Urinary bladder (tissue), 4 donors: ENCODE results near the gene PLXNA2. TPM values are rescaled to one million over a fixed set of nuclear protein-coding genes. Genes with fewer than 3 reads are reported as not detected.

ENCODE experiments used
- DNase-seq: peaks from one replicate; pipeline ENCODE4 v3.0.0-alpha.2; 2015; ENCODE audit errors: extremely low spot score
- H3K27ac ChIP-seq: one replicate; pipeline ENCODE4 v1.5.1; 2013; ENCODE audit warnings: low read depth, mild to moderate bottlenecking, moderate library complexity
- H3K36me3 ChIP-seq: one replicate; pipeline ENCODE4 v1.6.1; 2013; ENCODE audit warnings: mild to moderate bottlenecking, moderate library complexity; ENCODE audit not compliant: insufficient read depth
- H3K4me1 ChIP-seq: one replicate; pipeline ENCODE4 v1.6.1; 2013; ENCODE audit warnings: mild to moderate bottlenecking, moderate library complexity; ENCODE audit not compliant: insufficient read depth
- H3K4me3 ChIP-seq: one replicate; pipeline ENCODE4 v1.5.1; 2013; ENCODE audit warnings: low read depth, low read length
- WGBS: extraction: QIAGEN DNeasy Blood & Tissue Kit; methylation state at CpG from one replicate; pipeline ENCODE4 v1.1.7; 2013; 5-methylcytosine and 5-hydroxymethylcytosine counted together
- polyA plus RNA-seq: library from polyadenylated mRNA; stranded (reverse); fragments of 200-250 nt; gene quantifications from one replicate; pipeline ENCODE4 v1.2.3, GENCODE V29; 2013
- total RNA-seq: library from RNA; depleted of rRNA; stranded (reverse); fragments of >200 nt; gene quantifications from one replicate; pipeline ENCODE4 v1.2.3, GENCODE V29; 2014
- donor health status: healthy with polysubstance abuse.
- donor health status: healthy.

PLXNA2 gene
- total and polyA plus RNA-seq, 2 donors = 15.1 to 20.0 TPM

- H3K4me3 ChIP-seq = no peak overlapping the region
- no peaks in the 10 kb centered on the region for H3K36me3 ChIP-seq
- H3K27ac ChIP-seq = no peak overlapping the region
- 84% methylated on average over 6 of the region's 6 CpGs for WGBS
- no peaks in the 10 kb centered on the region for H3K4me1 ChIP-seq
- peak; percentile 21 for DNase-seq
These were observed 158.3 kb downstream of the PLXNA2 start for GRCh38 chr1:208085655-208086515.

- H3K27ac ChIP-seq = no peak overlapping the region
- no peak overlapping the region for H3K4me3 ChIP-seq
- WGBS = 80% methylated on average over 7 of the region's 7 CpGs
- H3K36me3 ChIP-seq = no peaks in the 10 kb centered on the region
- H3K4me1 ChIP-seq = no peaks in the 10 kb centered on the region
- DNase-seq = no peak
These were observed 159.4 kb downstream of the PLXNA2 start for GRCh38 chr1:208084764-208085163.

- H3K4me3 ChIP-seq = no peak overlapping the region
- H3K27ac ChIP-seq = no peak overlapping the region
- no peak for DNase-seq
- no peaks in the 10 kb centered on the region for H3K4me1 ChIP-seq
- WGBS = 94% methylated on average over 16 of the region's 16 CpGs
- H3K36me3 ChIP-seq = no peaks in the 10 kb centered on the region
These were observed 160.0 kb downstream of the PLXNA2 start for GRCh38 chr1:208084220-208084619.

- H3K4me1 ChIP-seq = no peaks in the 10 kb centered on the region
- no peak for DNase-seq
- H3K4me3 ChIP-seq = no peak overlapping the region
- WGBS = 97% methylated on average over 2 of the region's 2 CpGs
- no peaks in the 10 kb centered on the region for H3K36me3 ChIP-seq
- H3K27ac ChIP-seq = no peak overlapping the region
These were observed 160.5 kb downstream of the PLXNA2 start for GRCh38 chr1:208083715-208084085.

GRCh38 chr1:208083016-208083714 lies 161.0 kb downstream of the PLXNA2 start:
- no peak overlapping the region for H3K4me3 ChIP-seq
- DNase-seq = no peak
- H3K4me1 ChIP-seq = no peaks in the 10 kb centered on the region
- no peaks in the 10 kb centered on the region for H3K36me3 ChIP-seq
- H3K27ac ChIP-seq = no peak overlapping the region
- WGBS = 84% methylated on average over 16 of the region's 16 CpGs

GRCh38 chr1:208081972-208082371 lies 162.2 kb downstream of the PLXNA2 start:
- WGBS = 75% methylated on average over 12 of the region's 12 CpGs
- no peak overlapping the region for H3K27ac ChIP-seq
- no peaks in the 10 kb centered on the region for H3K4me1 ChIP-seq
- no peaks in the 10 kb centered on the region for H3K36me3 ChIP-seq
- H3K4me3 ChIP-seq = no peak overlapping the region
- DNase-seq = no peak

- Histone ChIP-seq H3K4me3 (no peak overlapping the region), H3K27ac (no peak overlapping the region), H3K36me3 (no peaks in the 10 kb centered on the region), H3K4me1 (no peaks in the 10 kb centered on the region)
- DNase-seq = no peak
- WGBS = 80% methylated on average over 11 of the region's 11 CpGs
These were observed 163.5 kb downstream of the PLXNA2 start for GRCh38 chr1:208080396-208081286.

GRCh38 chr1:208079161-208079560 lies 165.0 kb downstream of the PLXNA2 start:
- no peak overlapping the region for H3K4me3 ChIP-seq
- H3K27ac ChIP-seq = no peak overlapping the region
- no peaks in the 10 kb centered on the region for H3K4me1 ChIP-seq
- WGBS = 91% methylated on average over 9 of the region's 9 CpGs
- no peak for DNase-seq
- H3K36me3 ChIP-seq = no peaks in the 10 kb centered on the region

GRCh38 chr1:208078752-208079151 lies 165.4 kb downstream of the PLXNA2 start:
- Histone ChIP-seq H3K27ac (no peak overlapping the region), H3K36me3 (no peaks in the 10 kb centered on the region), H3K4me1 (no peaks in the 10 kb centered on the region), H3K4me3 (no peak overlapping the region)
- WGBS = 89% methylated on average over 12 of the region's 12 CpGs
- DNase-seq = no peak

GRCh38 chr1:208077232-208078075 lies 166.7 kb downstream of the PLXNA2 start:
- no peaks in the 10 kb centered on the region for H3K36me3 ChIP-seq

GRCh38 chr1:208074353-208074752 lies 169.8 kb downstream of the PLXNA2 start:
- no peak overlapping the region for H3K27ac ChIP-seq
- no peaks in the 10 kb centered on the region for H3K36me3 ChIP-seq
- 85% methylated on average over 6 of the region's 6 CpGs for WGBS
- DNase-seq = no peak
- no peaks in the 10 kb centered on the region for H3K4me1 ChIP-seq
- no peak overlapping the region for H3K4me3 ChIP-seq

More at GRCh38 chr1:208077232-208078075, 166.7 kb downstream of the PLXNA2 start:
- 71% methylated on average over 16 of the region's 16 CpGs for WGBS
- no peak for DNase-seq
- Histone ChIP-seq H3K27ac (no peak overlapping the region), H3K4me3 (no peak overlapping the region), H3K4me1 (no peaks in the 10 kb centered on the region)

- H3K4me1 ChIP-seq = no peaks in the 10 kb centered on the region
- no peak for DNase-seq
- no peak overlapping the region for H3K4me3 ChIP-seq
- no peak overlapping the region for H3K27ac ChIP-seq
- 88% methylated on average over 7 of the region's 7 CpGs for WGBS
- no peaks in the 10 kb centered on the region for H3K36me3 ChIP-seq
These were observed 172.7 kb downstream of the PLXNA2 start for GRCh38 chr1:208071435-208072031.
